ENCODE results near the gene TRAPPC11.

The TRAPPC11 gene

DNA sequence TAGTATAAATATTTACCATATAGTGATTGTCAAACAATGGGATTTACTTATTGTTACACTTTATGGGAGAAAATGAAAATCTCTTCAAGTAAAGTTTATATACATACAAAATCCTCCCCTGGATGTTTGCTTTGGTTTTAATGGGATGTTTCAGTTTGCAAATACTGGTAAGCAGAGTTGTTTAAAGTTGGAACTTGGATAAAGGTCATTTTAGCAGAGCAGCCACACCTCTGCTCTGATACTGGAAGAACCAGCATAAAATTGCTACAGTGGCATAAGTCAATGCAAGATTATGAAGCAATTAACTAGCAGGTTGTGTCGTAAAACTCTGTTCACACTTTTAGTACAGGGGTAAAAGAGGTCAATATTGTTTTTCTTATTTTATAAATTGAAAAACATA lies 101.2 kb downstream of the TRAPPC11 start:
- DNase-seq: no peak
